NAMALWA (cell line): ENCODE measurements around the gene BMERB1.
"Not testable (repeated sequence)": the region's sequence is repeated elsewhere in the genome, so short reads cannot be mapped to it uniquely, and the experiment has no call there.

ENCODE experiments used
- DNase-seq: peaks from one replicate; pipeline ENCODE4 v3.0.0-alpha.2; 2015; ENCODE audit warnings: low spot score

Gene BMERB1

DNA sequence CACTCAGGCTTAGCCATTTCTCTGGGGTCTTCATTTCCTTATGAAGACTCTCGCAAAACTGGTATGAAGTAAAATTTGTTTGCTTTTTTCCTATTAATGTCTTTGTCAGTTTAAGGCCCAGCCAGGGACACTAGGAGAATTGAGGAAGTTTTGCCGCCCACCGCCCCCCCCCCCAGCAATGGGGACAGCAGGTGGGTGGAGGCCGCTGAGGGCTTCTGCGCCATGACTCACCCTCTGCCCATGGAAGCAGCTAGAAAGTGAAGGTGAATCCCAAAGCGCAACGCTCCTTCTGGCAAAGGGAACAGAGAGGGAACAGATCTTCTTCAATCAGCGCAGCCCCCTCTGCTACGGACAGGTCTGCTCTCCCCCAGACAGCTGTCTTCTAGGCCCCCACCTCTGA, 158.8 kb downstream of the BMERB1 start:
- no peak for DNase-seq

DNA sequence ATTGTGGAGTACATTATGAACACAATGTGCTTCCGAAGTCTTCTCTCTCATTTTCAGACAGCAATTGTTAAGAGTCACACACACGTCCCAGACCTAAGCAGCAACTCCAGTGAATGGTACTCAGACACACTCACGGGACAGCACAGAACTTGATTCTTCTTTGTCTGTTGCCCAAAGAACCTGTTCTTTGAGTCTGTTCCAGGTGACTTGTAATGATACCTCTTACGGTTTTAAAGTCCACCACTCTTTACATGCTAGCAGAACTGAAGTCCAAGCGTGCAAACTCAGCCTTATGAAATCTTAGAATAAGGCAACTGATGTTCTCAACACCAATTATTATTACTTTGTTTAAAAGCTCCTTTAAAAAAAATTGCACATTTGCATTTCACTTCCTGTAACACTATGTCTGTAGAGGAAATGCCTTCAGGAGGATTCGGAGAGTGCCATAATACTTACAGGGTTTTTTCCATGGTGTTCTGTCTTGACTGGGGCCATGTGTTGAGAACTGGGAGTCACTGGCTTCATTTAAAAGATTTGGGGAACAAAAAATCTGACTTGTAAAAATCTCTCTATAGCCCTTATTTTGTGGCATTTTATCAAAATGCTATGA, 160.4 kb downstream of the BMERB1 start:
- DNase-seq = no peak

DNA sequence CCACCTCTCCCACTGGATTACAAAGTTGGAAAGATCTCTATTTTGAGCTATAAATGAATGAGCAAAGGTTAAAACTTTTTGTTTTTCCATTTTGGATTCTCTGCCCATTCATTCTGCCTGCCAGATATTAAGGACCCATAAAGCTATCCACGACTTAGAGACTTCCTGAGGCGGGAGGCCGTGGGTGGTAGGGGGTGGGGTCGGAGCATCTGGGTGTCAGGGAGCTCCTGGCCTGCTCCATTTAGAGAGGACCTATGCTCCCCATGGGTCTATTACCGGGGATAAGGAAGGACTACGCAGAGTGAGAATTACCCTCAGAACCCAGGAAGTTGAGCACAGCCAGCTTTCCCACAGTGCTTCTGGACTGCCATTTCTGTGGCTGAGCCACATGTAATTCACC, 162.7 kb downstream of the BMERB1 start:
- no peak for DNase-seq

DNA sequence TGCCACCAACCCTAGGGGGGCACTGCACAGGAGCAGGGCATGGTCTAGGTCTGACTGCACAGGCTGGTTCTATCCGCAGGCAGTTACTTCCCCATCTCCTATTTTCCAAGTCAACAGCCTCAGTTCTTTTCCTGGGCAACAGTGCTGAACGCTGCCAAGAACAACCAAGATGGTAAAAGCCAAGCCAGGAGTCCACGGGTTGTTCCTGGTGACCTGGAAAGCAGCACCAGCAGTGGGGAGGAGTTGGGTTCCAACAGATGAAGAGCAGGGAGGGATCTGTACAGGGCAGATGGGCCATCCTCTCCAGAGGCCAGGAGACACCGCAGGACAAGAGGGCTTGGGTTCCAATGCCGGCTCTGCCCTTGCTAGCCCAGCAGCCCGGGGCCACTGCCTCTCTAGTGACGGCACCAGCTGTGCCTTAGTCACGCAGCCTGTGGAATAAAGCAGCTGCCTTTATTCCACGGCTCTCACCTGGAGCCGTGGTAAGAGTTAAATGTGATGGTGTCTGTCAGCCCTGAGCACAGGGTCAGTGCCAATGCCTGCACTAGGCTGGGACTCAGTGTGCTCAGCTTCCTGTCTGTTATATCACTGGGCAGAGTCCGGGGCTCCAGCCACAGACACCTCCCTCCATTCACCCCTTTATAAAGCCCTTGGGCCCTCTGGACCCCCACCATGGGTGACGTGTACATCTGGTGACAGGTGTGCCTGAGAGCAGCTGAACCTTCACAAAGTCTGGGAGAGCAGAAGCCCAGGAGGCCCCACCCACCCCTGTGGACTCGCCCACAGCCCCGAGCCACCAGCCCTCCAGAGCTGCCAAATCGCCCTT, 163.6 kb downstream of the BMERB1 start:
- no peak for DNase-seq

DNA sequence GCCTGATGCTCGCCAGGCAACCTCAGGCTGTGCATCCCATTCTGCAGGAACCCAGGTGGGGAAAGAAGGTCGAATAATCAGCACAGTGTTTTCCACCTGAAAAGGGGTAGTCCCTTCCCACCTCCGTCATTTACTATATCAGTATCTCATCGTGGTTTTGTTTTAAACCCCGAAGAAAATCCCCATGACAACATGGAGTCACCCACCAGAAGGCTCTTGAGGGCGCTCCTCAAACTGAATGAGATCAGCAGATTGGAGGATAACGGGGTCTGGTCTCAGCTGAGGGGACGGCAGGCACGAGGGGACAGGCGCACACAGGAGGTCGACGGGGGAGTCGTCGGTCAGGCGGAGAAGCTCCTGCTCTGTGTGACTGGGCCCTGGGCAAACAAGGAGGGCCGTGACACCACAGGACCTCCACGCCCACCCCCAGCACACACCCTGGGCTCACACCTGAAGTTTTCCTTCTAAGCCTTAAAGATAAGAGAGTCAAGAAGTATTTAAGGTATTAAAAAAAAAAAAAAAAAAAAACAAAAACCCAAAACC, 164.3 kb downstream of the BMERB1 start:
- no peak for DNase-seq

DNA sequence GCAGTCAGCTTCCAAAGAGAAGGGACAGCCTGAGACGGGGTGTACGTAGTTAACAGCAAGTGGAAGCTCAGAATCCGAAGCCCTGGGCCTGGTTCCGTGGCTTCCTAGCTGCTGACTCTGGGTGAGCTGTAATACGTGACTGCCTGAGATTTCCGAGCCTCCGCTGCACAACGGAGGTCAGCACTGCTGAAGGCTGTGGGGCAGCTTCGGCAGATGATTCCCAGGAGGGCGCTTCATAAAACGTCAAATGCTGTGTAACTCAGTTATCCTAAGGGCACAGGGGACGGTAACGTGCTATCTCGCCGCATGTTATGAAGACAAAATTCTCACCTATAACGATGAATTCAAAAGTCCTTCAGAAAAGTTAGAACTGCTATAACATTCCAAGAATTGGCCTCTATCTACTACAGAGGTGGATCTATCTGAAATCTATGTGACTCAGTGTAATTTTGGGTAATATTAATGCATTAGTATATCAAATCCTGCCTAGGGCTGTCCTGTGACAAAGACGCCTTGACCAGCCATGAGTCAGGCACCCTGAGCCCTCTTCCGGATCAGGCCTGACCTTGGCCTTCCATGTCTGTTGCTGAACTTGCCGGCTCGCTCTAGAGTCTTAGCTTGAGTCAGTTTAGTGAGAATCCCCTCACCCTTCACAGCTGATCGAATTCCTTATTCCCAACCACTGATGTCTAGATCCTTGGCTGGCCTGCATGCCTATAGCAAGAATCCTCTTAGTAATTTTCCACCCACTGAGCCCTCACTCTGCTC, 165.1 kb downstream of the BMERB1 start:
- no peak for DNase-seq

DNA sequence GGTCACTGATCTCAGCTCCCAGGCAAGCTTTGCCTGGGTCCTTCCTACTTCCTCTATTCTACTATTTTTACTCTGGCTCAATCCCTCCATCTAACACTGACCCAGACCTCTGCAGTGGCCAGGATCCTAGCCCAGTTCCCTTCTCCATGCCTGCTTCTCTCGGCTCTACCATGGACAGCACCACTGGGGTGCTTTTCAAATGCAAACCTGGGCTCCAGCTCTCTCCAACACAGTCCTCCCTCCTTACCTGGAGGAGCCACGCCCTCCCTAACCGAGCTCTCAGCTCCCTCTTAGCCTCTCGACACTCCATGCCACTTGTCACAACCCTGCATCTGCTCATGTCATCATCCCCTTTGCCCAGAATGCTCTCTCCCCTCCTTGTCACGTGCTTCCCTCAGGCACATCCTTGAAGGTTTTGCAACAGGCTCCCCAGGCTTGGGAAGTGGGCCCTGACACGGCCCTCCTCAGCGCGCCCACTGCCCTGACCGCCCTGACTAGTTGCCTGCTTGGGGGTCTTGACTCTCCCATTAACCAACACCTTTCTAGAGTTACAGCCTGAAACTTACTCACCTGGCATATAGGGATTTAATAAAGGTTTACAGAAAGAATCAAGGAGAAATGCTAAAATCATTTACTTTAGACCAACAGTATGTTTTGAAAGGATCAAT, 167.0 kb downstream of the BMERB1 start:
- no peak for DNase-seq

DNA sequence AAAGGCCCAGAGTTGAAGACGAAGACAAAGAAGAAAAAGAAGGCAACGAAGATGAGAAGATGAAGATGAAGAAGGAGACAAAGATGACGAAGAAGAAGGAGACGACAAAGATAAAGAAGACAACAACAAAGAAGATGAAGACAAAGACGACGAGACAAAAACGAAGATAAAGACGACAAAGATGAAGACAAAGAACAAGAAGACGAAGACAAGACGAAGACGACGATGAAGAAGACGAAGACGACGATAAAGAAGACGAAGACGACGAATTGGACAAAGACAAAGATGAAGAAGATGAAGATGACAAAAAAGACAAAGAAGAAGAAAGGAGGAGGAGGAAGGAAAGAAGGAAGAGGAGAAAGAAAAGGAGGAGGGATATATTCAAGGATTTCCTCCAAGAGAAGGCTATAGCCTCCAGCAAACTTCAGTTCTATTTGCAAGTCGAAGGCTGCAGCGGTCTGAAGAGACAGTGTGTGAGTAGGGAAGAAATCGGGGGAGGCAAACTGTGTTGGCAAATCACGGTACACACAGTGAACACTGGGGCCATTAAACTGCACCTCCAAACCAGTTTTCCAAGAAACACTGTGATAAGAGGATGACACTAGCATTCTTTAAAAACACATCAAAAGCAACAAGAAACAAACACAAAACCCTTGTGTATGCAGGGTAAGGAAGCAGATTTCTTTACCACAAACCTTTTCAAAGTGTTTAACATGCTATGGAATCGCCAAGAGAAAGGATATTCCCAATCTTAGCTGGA, 168.1 kb downstream of the BMERB1 start:
- DNase-seq = no peak

DNA sequence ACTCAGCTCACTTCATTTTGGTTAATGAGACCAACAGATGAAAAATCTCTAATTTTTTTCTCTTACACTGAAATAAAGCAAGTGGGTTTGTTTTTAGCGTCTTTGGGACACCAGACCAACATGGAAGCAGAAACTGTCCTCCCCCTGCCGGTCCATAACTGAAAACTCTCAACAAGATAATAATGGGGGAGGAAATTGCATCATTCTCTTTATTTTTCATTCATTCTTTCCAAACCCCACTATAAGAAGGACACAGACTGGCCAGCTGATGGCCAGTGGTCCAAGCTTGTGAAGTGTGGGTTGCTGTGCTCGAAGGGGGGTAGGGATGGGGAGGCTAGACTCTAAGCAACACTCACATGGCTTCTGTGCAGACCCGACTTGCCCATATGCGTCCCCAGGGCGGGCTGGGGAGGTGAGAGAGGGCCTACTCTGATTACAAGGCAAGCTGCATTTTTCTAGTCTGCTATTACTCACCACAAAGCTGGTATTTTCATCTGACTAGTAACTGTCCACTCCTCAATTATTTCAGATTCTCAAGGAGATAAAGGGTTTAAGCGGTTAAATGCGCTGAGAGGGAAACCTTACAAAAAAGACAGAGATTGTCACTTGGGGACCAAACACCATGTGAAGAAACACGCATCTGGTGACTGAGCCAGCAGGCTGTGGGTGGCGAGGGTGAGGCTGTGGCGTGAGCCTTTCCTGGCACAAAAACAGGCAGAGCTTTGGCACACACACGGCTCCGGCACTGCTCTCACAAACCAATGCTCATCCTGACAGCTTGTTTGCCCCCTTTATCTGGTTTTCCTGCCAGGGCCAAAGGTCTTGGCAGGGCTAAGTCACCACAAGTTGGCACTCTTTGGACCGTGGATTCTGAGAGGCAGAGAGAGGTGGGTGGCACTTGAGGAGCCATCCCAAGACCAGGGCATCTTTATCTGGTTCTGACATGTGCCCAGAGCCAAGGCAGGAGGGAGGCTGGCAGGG, 170.4 kb downstream of the BMERB1 start:
- no peak for DNase-seq

DNA sequence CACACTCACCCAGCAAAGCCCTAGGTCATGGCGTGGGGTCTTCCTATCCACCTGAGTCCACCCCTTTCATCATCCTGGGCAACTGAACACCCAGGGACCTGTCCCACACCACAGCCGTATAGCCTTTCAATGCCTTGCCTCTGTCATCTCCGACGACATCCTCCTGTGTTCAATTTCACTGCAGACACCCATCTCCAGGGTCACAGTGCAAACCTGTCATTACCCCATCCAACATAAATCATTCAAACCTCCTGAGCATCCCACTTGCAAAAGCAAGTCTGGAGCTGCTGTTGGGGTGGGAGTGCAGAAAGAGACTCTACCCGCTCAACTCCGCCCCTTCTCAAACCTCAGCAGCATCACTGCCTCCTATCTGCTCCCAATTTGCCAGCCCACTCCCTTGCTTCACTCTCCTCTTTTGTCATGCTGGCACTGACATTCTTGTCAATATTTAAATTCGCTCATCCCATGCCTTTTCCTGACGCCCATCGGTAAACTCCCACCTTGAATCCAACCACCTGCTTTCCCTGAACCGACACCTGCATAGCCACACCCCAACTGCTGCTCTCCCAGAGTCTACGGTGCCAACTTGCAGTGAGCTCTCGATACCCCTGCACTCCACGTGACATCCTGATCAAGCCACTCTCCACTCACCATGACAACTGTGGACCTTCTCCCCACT, 171.6 kb downstream of the BMERB1 start:
- DNase-seq = no peak

DNA sequence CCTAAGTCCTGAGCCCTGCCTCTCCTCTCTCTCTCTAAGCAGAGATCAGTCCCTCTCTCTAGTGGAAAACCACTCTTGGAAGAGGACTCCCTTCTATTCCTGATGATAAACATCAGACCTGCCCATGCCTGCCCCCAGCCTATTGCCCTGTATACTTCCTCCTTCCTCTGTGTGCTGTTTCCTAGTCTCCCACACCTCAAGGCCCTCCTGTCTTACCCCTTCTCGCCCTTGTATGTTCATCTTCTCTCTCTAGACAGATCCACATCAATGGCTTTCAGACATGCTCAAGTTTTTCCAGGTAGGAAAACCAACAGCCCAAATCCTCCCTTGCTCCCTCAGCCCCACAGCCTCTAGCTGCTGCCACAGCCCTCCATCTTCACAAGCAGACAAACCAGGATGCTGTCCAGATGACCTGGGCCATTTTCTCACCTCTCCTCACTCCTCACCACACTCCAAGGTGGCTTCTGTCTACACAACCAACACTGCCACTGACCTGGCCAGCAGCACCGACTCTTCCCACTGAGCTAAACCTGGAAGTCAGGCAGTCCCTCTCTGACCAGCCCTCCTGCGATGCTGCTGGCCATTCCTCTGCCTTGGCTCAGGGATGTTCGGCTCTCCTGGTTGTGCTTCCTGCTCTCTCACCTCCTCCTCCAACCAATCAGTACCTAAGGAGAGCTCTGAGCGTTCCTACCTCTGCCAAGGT, 172.3 kb downstream of the BMERB1 start:
- DNase-seq = no peak

DNA sequence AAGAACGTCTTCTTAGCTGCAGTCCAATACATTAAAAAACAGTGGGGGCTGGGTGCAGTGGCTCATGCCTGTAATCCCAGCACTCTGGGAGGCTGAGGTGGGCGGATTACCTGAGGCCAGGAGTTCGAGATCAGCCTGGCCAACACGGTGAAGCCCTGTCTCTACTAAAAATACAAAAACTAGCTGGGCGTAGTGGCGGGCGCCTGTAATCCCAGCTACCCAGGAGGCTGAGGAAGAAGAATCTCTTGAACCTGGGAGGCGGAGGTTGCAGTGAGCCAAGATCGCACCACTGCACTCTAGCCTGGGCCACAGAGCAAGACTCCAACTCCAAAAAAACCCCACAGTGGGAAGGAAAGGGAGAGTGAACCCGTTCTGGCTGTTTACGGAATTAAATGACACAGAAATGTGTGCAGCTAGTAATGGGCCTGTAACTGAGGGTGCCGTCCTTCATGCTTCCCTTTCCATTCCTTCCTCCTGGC, 172.9 kb downstream of the BMERB1 start:
- DNase-seq = not testable (repeated sequence)

DNA sequence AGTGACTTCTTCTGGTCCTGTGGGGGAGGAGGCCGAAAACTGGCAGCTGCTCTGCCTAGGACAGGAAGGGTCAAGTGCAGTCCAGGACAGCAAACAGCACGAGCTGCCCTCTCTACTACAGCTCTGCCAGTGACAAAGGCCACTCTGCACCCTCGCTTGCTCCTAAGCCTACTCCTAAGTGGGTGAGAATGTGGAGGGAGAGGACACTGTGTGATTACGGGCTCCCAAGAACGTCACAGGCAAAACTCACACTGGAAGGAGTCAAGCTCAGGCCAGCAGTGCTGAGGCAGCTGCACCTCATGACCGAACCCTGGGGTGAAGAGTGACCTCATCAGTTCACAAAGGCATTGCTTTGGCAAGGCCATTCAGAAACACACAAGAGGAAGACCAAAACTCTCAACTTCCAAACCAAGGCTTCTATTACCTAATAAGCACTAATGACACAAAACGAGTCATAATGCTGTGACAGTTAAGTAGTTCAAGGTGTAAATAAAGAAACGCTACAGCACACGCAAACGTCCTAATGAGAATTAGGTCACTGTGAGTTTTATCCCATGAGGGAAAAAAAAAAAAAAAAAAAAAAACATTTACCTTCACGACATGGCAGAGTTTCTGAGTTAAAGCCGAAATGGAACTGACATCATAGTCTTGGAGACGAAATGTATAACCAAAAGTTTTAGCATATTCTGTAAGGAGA, 173.5 kb downstream of the BMERB1 start:
- DNase-seq = no peak

DNA sequence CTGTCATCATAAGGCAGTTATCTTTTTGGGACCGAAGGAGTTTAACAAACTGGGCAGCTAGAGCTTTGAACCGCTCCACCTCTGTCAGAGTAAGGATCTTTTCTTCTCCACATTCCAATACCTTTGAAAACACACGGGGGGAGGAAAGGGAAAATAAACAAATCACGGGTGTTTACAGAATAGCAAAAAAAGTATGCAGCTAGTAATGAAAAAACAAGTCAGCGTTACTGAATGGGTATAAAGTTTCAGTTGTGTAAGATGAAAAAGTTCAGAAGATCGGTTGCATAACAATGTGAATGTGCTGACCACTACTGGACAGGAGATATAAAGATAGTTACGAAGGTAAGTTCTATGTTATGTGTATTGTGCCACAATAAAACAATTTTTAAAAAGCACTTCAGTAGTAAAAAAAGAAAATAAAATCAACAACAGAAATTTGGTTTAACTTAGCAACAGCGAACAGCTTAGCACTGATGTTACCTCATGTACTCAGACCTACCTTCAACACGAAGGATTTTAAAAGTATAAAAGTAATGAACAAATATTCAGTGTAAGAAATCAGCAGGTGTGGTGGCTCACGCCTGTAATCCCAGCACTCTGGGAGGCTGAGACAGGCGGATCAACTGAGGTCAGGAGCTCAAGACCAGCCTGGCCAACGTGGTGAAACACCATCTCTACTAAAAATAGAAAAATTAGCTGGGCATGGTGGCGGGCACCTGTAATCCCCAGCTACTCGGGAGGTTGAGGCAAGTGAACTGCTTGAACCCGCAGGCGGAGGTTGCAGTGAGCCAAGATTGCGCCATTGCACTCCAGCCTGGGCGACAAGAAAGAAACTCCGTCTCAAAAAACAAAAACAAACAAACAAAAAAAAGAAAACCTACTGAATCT, 174.3 kb downstream of the BMERB1 start:
- DNase-seq = no peak

DNA sequence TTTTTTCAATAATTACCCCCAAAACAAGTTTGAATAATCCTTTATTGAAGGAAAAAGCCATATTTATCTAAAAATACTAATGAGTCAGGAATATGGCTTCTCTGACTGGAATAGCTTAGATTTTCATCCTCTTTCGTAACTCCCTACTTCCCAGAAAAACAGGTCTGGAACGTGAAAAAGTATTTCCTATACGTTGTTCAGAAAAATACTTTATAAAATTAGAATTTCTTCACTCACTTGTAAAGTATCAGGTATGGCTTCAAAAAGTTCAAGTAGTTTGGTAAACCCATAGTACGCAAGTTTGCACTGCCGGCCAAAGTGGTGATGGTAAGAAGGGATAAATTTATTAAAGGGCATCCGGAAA, 174.9 kb downstream of the BMERB1 start:
- no peak for DNase-seq

DNA sequence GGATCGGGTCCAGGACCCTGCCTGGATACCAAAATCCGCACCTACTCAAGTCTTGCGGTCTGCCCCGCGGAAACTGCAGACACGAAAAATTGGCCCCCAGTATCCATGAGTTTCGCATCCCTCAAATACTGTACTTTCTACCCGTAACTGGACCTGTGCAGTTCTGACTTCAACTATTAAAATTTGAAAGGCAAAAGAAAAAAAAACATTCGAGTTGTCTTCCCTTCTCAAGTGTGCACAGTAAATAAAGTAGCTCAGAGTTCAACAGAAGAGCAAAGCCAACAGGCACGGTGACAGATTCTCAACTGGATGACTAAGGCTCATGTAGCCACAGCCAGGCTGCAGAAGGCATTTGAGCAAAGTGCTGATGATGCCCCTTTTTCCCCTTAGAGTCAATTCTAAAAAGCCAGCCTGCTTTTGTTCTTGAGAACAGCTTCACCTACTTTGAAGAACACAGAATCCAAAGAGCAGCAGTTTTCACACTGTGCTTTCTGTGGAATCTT, 176.0 kb downstream of the BMERB1 start:
- DNase-seq = no peak

DNA sequence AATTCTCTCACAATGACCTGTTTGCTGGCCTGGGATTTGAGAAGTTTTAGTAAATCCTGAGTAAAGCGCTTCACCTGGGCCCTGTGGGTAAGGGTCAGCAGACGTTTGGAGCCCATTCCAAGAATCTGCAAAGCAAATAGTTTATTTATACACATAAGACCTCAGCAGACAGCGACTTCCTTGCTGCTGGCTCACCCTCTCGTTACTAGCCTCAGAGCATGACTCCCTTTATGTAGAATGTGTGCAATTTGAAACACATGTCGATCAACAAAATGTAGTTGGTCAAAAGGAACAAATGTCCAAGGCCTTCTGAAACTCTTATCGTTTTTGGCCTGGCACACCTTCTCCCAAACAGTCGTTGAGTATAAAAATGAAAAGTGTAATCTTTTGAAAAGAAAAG, 177.2 kb downstream of the BMERB1 start:
- no peak for DNase-seq
